Lower leg skin (tissue), 4 donors: ENCODE measurements around the gene GDPD5. TPM values are rescaled to one million over a fixed set of nuclear protein-coding genes. Genes with fewer than 3 reads are reported as not detected.

ENCODE experiments used
- DNase-seq, 2 donors: peaks; one replicate each; pipeline ENCODE4 v3.0.0-alpha.2; 2019; ENCODE audit warnings: low spot score in 2 of 2
- H3K4me3 ChIP-seq: fragments of 200-600 bp; sonication (generic); 2 replicates; pipeline ENCODE4 v1.5.1; 2017; ENCODE audit warnings: mild to moderate bottlenecking, low read depth; ENCODE audit not compliant: poor library complexity, severe bottlenecking
- CTCF ChIP-seq, 3 donors: fragments of 450-650 bp; IDR thresholded peaks; one replicate each; pipeline ENCODE4 v1.5.1; 2016; ENCODE audit warnings: antibody characterized with exemption in 3 of 3, mild to moderate bottlenecking in 3 of 3, moderate library complexity in 2 of 3
- POLR2A ChIP-seq, 2 donors: fragments of 450-650 bp; IDR thresholded peaks; one replicate each; pipeline ENCODE4 v1.6.1; 2016 to 2017; ENCODE audit warnings: antibody characterized with exemption in 2 of 2, mild to moderate bottlenecking in 1 of 2, moderate library complexity in 1 of 2
- WGBS, 2 donors: methylation state at CpG; one replicate each; pipeline ENCODE4 v1.1.5; 2018; 5-methylcytosine and 5-hydroxymethylcytosine counted together
- intact Hi-C: fragments of 100-400 bp; cut with DNase I; formaldehyde crosslinking; loops from one replicate; pipeline ENCODE4 v1.15.0; 2023; ENCODE audit warnings: low total_unique reads
- total RNA-seq, 4 donors: library from RNA; depleted of rRNA; stranded (reverse); fragments of >200 nt; gene quantifications; one replicate each; pipeline ENCODE4 v1.1.0, GENCODE V29; 2016

GDPD5 gene
- total RNA-seq, 4 donors from 2014 or later, result 3.9 to 8.5 (median 5.2) TPM

DNA sequence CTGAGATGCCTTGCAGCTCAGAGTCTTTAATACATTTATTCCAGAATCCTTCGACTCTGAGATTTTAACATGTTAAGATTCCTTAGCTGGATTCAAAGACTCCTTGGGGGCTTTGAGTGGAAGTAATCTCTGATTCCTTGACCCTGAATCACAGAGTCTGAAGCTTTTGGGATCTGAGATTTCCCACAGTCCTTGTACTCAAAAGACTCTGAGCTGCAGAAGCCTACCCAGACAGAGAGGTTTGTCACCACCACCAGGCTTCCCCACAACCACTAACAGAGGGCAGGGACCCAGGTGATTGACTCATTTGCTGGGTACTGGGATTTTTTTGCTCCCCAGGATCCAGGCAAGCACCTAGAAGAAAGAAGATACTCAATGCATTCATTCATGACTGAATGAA lies 34.9 kb upstream of the GDPD5 start:
- H3K4me3 ChIP-seq, result no peak overlapping the region
- no peak for DNase-seq
- intact Hi-C loops, result no loop called here
- 43 to 74% methylated on average over 1 of the region's 1 CpG for WGBS, 2 donors
- TF ChIP-seq CTCF (IDR thresholded peaks at IDR 0.05) (no peak), POLR2A (IDR thresholded peaks at IDR 0.05) (no peak)

GRCh38 chr11:75558939-75559843 lies 33.5 kb upstream of the GDPD5 start:
- no peak for DNase-seq
- intact Hi-C loops, result no loop called here
- 18 to 21% methylated on average over 8 of the region's 8 CpGs for WGBS, 2 donors
- TF ChIP-seq CTCF (IDR thresholded peaks at IDR 0.05) (no peak), POLR2A (IDR thresholded peaks at IDR 0.05) (no peak)
- H3K4me3 ChIP-seq, result no peak overlapping the region

DNA sequence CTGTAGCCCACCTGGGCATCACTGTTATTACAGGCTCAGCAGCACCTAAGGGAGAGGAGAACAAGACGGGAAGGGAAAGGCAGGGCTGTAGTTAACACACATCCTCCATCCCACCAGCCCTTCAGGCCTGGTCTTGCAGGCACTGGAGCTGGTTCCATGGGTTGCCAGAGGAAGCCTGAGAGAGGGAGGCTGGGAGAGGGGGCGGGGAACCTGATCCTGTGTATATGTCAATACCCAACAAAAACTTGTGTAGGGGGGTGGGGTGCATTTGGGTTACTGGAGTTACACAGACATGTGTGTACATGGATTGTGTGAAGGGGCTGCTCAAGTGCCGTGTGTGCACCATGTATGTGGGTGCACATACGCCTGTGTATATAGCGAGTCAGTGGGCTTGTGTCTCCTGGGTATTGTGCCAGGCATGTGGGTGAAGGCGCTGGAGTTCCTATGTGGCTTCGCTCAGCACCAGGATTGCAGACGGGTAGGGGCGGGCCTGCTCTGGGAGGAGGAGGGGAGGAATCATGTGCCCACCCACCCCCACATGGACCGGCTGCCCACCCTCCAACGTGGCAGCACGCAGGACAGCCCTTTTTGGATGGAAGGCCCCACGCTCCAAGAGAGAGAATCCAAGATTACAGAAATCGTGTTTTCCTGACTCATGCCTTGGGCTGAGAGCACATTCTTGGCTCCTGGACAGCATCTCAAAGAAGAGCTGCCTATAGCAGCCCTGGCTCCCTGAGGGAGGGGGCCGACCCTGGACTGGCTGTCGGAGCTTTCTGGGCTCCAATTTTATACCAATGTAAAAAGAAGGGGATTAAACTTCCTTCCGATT lies 32.1 kb upstream of the GDPD5 start:
- intact Hi-C loops, result no loop called here
- peak; percentile 46 to 90 for DNase-seq
- 12 to 14% methylated on average over 17 of the region's 17 CpGs for WGBS, 2 donors
- H3K4me3 ChIP-seq, result no peak overlapping the region
- no peak for TF ChIP-seq CTCF (IDR thresholded peaks at IDR 0.05)
- no peak for TF ChIP-seq POLR2A (IDR thresholded peaks at IDR 0.05)

- intact Hi-C loops, result no loop called here
- TF ChIP-seq CTCF (IDR thresholded peaks at IDR 0.05), result no peak
- no peak for TF ChIP-seq POLR2A (IDR thresholded peaks at IDR 0.05)
- WGBS, 2 donors, result 66 to 69% methylated on average over 3 of the region's 3 CpGs
- no peak for DNase-seq
- no peak overlapping the region for H3K4me3 ChIP-seq
These were observed 30.5 kb upstream of the GDPD5 start for GRCh38 chr11:75556275-75556674.

GRCh38 chr11:75555079-75555811 lies 29.5 kb upstream of the GDPD5 start:
- intact Hi-C loops, result no loop called here
- TF ChIP-seq POLR2A (IDR thresholded peaks at IDR 0.05), result no peak
- 78 to 85% methylated on average over 12 of the region's 12 CpGs for WGBS, 2 donors
- no peak for DNase-seq
- no peak overlapping the region for H3K4me3 ChIP-seq
